Measurements from ENCODE around the gene MAN1C1.
"Not testable (repeated sequence)": the region's sequence is repeated elsewhere in the genome, so short reads cannot be mapped to it uniquely, and the experiment has no call there.

The MAN1C1 gene

GRCh38 chr1:25634896-25635295 is 18.3 kb downstream of the MAN1C1 start:
- DNase-seq (ENCODE audit: low spot score): no peak
- TF ChIP-seq, protein P1, sequence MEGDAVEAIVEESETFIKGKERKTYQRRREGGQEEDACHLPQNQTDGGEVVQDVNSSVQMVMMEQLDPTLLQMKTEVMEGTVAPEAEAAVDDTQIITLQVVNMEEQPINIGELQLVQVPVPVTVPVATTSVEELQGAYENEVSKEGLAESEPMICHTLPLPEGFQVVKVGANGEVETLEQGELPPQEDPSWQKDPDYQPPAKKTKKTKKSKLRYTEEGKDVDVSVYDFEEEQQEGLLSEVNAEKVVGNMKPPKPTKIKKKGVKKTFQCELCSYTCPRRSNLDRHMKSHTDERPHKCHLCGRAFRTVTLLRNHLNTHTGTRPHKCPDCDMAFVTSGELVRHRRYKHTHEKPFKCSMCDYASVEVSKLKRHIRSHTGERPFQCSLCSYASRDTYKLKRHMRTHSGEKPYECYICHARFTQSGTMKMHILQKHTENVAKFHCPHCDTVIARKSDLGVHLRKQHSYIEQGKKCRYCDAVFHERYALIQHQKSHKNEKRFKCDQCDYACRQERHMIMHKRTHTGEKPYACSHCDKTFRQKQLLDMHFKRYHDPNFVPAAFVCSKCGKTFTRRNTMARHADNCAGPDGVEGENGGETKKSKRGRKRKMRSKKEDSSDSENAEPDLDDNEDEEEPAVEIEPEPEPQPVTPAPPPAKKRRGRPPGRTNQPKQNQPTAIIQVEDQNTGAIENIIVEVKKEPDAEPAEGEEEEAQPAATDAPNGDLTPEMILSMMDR (IDR thresholded peaks at IDR 0.05; ENCODE audit: extremely low read depth, missing control alignments): no peak

DNA sequence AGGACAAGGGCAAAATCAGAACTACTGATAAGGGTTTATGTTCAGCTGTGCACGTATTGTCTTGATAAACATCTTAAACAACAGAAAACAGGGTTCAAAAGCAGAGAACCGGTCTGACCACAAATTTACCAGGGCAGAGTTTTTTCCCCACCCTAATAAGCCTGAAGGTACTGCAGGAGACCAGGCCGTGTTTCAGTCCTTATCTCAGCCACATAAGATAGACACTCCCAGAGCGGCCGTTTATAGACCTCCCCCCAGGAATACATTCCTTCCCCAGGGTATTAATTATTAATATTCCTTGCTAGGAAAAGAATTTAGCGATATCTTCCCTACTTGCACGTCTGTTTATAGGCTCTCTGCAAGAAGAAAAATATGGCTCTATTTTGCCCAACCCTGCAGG is 19.6 kb downstream of the MAN1C1 start:
- not testable (repeated sequence) for DNase-seq (ENCODE audit: low spot score)

GRCh38 chr1:25640646-25641328 is 24.2 kb downstream of the MAN1C1 start:
- DNase-seq (ENCODE audit: low spot score): no peak

GRCh38 chr1:25641329-25641725 is 24.7 kb downstream of the MAN1C1 start:
- TF ChIP-seq, protein P1 (IDR thresholded peaks at IDR 0.05; ENCODE audit: extremely low read depth, missing control alignments): no peak
- no peak for DNase-seq (ENCODE audit: low spot score)

More at GRCh38 chr1:25640646-25641328, 24.2 kb downstream of the MAN1C1 start:
- TF ChIP-seq, protein P1 (IDR thresholded peaks at IDR 0.05; ENCODE audit: extremely low read depth, missing control alignments): no peak

DNA sequence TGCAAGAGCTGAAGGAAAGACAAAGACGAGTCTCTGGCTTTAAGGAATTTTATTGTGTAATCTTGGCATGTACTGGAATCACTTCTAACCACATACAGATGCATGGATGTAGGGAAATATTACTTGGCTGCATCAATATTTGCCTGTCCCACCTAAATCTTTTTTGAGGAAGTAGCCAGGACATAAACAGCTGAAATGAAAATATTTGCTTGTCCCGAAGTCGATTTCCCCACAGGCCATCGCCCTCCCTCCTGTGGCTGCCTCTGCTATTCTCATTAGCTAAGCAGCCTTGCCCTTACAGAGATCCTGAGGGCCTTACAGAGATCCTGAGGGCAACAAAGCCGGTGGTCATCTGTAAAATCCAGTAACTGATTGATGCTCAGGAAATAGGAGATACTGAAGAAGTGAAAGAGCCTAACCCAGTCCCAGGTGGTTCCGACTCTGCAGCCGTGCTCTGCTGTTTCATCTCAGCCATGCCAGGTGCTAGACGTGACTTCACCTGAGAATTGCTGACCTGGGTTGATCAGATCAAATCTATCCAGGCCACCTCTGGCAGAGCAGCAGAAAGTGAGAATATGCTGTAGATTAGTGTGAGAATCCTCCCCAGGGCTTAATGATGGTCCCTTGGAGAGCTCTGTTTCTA is 25.5 kb downstream of the MAN1C1 start:
- no peak for DNase-seq (ENCODE audit: low spot score)
- TF ChIP-seq, protein P1 (IDR thresholded peaks at IDR 0.05; ENCODE audit: extremely low read depth, missing control alignments): no peak

- TF ChIP-seq, protein P1 (IDR thresholded peaks at IDR 0.05; ENCODE audit: extremely low read depth, missing control alignments): no peak
- peak; percentile 51 for DNase-seq (ENCODE audit: low spot score)
Measured at GRCh38 chr1:25642574-25643108, 26.1 kb downstream of the MAN1C1 start.

GRCh38 chr1:25643929-25644328 is 27.3 kb downstream of the MAN1C1 start:
- no peak for DNase-seq (ENCODE audit: low spot score)
- TF ChIP-seq, protein P1 (IDR thresholded peaks at IDR 0.05; ENCODE audit: extremely low read depth, missing control alignments): no peak

Measured in GM20000 (cell line).